PC-3 (cell line): ENCODE data around the gene TBC1D25.

ENCODE experiments used
- CTCF ChIP-seq: fragments of 300-600 bp; sonication (generic); conservative IDR thresholded peaks from 2 replicates; pipeline ENCODE4 v1.5.1; 2017; ENCODE audit warnings: antibody characterized with exemption, low read depth, mild to moderate bottlenecking, low read length
- EZH2 ChIP-seq: fragments of 300-600 bp; sonication (generic); IDR thresholded peaks from one replicate; pipeline ENCODE4 v1.6.1; 2017; ENCODE audit warnings: antibody characterized with exemption, mild to moderate bottlenecking, low read length; ENCODE audit not compliant: unreplicated experiment
- EZH2phosphoT487 ChIP-seq: fragments of 300-600 bp; sonication (generic); IDR thresholded peaks from 2 replicates; pipeline ENCODE4 v1.6.1; 2018; ENCODE audit warnings: mild to moderate bottlenecking, antibody characterized with exemption, low read length, borderline replicate concordance

- TF ChIP-seq CTCF (no peak), EZH2phosphoT487 (no peak), EZH2 (no peak)
Measured at GRCh38 chrX:48600226-48600625, 60.7 kb downstream of the TBC1D25 start.
